OCI-LY1 (cell line): ENCODE results near the gene VWA3B.

Experiments used
- EZH2 ChIP-seq: fragments of 200-600 bp; sonication (generic), shearing (Covaris generic); IDR thresholded peaks from 2 replicates; pipeline ENCODE4 v1.8.0; 2017; ENCODE audit warnings: borderline replicate concordance, mixed run types, mild to moderate bottlenecking, antibody characterized with exemption, low read length, moderate library complexity, mixed read lengths
- TF ChIP-seq, protein P1 (sequence below): fragments of 200-600 bp; sonication (generic), shearing (Covaris generic); IDR thresholded peaks from 2 replicates; pipeline ENCODE4 v1.5.1; 2017; ENCODE audit warnings: mild to moderate bottlenecking, antibody characterized with exemption, low read length, moderate library complexity, mixed read lengths

- TF ChIP-seq, protein P1, sequence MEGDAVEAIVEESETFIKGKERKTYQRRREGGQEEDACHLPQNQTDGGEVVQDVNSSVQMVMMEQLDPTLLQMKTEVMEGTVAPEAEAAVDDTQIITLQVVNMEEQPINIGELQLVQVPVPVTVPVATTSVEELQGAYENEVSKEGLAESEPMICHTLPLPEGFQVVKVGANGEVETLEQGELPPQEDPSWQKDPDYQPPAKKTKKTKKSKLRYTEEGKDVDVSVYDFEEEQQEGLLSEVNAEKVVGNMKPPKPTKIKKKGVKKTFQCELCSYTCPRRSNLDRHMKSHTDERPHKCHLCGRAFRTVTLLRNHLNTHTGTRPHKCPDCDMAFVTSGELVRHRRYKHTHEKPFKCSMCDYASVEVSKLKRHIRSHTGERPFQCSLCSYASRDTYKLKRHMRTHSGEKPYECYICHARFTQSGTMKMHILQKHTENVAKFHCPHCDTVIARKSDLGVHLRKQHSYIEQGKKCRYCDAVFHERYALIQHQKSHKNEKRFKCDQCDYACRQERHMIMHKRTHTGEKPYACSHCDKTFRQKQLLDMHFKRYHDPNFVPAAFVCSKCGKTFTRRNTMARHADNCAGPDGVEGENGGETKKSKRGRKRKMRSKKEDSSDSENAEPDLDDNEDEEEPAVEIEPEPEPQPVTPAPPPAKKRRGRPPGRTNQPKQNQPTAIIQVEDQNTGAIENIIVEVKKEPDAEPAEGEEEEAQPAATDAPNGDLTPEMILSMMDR: no peak
- TF ChIP-seq EZH2: no peak
Observed at GRCh38 chr2:98148595-98149332, 61.8 kb downstream of the VWA3B start.
